DMS 273 (cell line): Measurements from ENCODE around the gene FGGY.
"Not testable (repeated sequence)": the region's sequence is repeated elsewhere in the genome, so short reads cannot be mapped to it uniquely, and the experiment has no call there.

Source experiments
- DNase-seq: peaks from one replicate; lab custom pipeline; 2025; ENCODE audit not compliant: unreplicated experiment; lab: John Stamatoyannopoulos, UW

FGGY gene

GRCh38 chr1:59504276-59504675 lies 207.4 kb downstream of the FGGY start:
- peak; percentile 49 for DNase-seq

- DNase-seq, result peak; percentile 26
Observed at GRCh38 chr1:59505596-59506028, 208.7 kb downstream of the FGGY start.

GRCh38 chr1:59506952-59507351 lies 210.1 kb downstream of the FGGY start:
- peak; percentile 80 for DNase-seq

GRCh38 chr1:59509341-59509875 lies 212.5 kb downstream of the FGGY start:
- no peak for DNase-seq

- DNase-seq, result no peak
Observed at GRCh38 chr1:59510249-59510648, 213.4 kb downstream of the FGGY start.

GRCh38 chr1:59511476-59512465 lies 214.9 kb downstream of the FGGY start:
- no peak for DNase-seq

GRCh38 chr1:59512702-59513101 lies 215.8 kb downstream of the FGGY start:
- no peak for DNase-seq

GRCh38 chr1:59514061-59514909 lies 217.4 kb downstream of the FGGY start:
- DNase-seq, result no peak

GRCh38 chr1:59516881-59517280 lies 220.0 kb downstream of the FGGY start:
- no peak for DNase-seq

GRCh38 chr1:59520194-59520593 lies 223.3 kb downstream of the FGGY start:
- no peak for DNase-seq

GRCh38 chr1:59520827-59521418 lies 224.0 kb downstream of the FGGY start:
- DNase-seq, result no peak

GRCh38 chr1:59521456-59521855 lies 224.6 kb downstream of the FGGY start:
- DNase-seq, result no peak

- no peak for DNase-seq
Observed at GRCh38 chr1:59522925-59523505, 226.1 kb downstream of the FGGY start.

GRCh38 chr1:59523745-59524450 lies 227.0 kb downstream of the FGGY start:
- DNase-seq, result no peak

GRCh38 chr1:59526240-59526639 lies 229.3 kb downstream of the FGGY start:
- no peak for DNase-seq

- no peak for DNase-seq
Observed at GRCh38 chr1:59528471-59528870, 231.6 kb downstream of the FGGY start.

- no peak for DNase-seq
Observed at GRCh38 chr1:59528900-59529299, 232.0 kb downstream of the FGGY start.

- no peak for DNase-seq
Observed at GRCh38 chr1:59530119-59530518, 233.2 kb downstream of the FGGY start.

- DNase-seq, result no peak
Observed at GRCh38 chr1:59532102-59532501, 235.2 kb downstream of the FGGY start.

- not testable (repeated sequence) for DNase-seq
Observed at GRCh38 chr1:59538476-59538875, 241.6 kb downstream of the FGGY start.
